HepG2 (cell line): ENCODE data around the gene ITSN2. TPM values are rescaled to one million over a fixed set of nuclear protein-coding genes. Genes with fewer than 3 reads are reported as not detected.

Experiments
- ATAC-seq: fragments of 200-7000 bp; cut with Tn5 transposase; 3 replicates; pipeline ENCODE4 v1.9.1; 2020; ENCODE audit warnings: mild to moderate bottlenecking, moderate library complexity
- BruUV-seq: library from RNA; stranded (reverse); fragments of 400-500 nt; replicated peaks from 2 replicates; lab custom pipeline; 2021; lab: Mats Ljungman, UMichigan
- CTCF ChIA-PET: fragments of 300-600 bp; formaldehyde crosslinking; extraction: SDS; loops from one replicate; lab custom pipeline; 2021; ENCODE audit warnings: low total read pairs, inconsistent platforms, low intra/inter-chr PET ratio; lab: Yijun Ruan, JAX
- POLR2A ChIA-PET: fragments of 350-600 bp; sonication (Branson Sonifier 250); formaldehyde crosslinking; loops from one replicate; lab custom pipeline; 2020; ENCODE audit warnings: antibody characterized with exemption, inconsistent platforms; lab: Yijun Ruan, JAX
- DNase-seq: peaks from one replicate; pipeline ENCODE4 v3.0.0-alpha.2; 2015; ENCODE audit warnings: low spot score
- FAIRE-seq: peaks from 3 replicates; lab custom pipeline; 2011; peaks lifted over from hg19 to GRCh38; lab: Jason Lieb, UNC
- H2AFZ ChIP-seq: one replicate; pipeline ENCODE4 v1.6.1; 2011; ENCODE audit warnings: low read length, inconsistent platforms
- H3K27ac ChIP-seq: fragments of 300-600 bp; 3 replicates; pipeline ENCODE4 v1.8.0; 2011; ENCODE audit warnings: mixed run types, mild to moderate bottlenecking, mixed read lengths, low read length, inconsistent platforms; ENCODE audit not compliant: insufficient read depth; ENCODE audit errors: extremely low read length
- H3K27me3 ChIP-seq, 2 experiments: fragments of 200-600 bp in 1 of 2; 2 replicates in 1 of 2; 3 replicates in 1 of 2; pipeline versions ENCODE4 v1.6.0 to v1.8.0; 2011; ENCODE audit warnings: low read length in 2 of 2, mild to moderate bottlenecking in 2 of 2, moderate library complexity in 2 of 2, inconsistent platforms in 1 of 2; ENCODE audit not compliant: insufficient read depth in 2 of 2, control insufficient read depth in 1 of 2
- H3K36me3 ChIP-seq, 2 experiments: fragments of 200-600 bp in 1 of 2; replicated peaks in 1 of 2; 2 replicates in 1 of 2; 3 replicates in 1 of 2; pipeline versions ENCODE4 v1.5.1 to v1.8.0; 2011; ENCODE audit warnings: low read length in 2 of 2, inconsistent platforms in 1 of 2; ENCODE audit not compliant: insufficient read depth in 2 of 2, control insufficient read depth in 1 of 2
- H3K4me1 ChIP-seq: 2 replicates; pipeline ENCODE4 v1.5.1; 2012; ENCODE audit warnings: low read length, inconsistent platforms; ENCODE audit not compliant: insufficient read depth
- H3K4me2 ChIP-seq: 2 replicates; pipeline ENCODE4 v1.6.0; 2011; ENCODE audit warnings: low read depth, low read length, inconsistent platforms
- H3K4me3 ChIP-seq, 3 experiments: fragments of 200-600 bp in 1 of 3; sonication (generic), shearing (Covaris generic) in 1 of 3; replicated peaks in 1 of 3; 2 replicates each; pipeline ENCODE4 v1.5.1; 2011 to 2016; ENCODE audit warnings: low read length in 3 of 3, inconsistent platforms in 2 of 3, low read depth in 2 of 3, mild to moderate bottlenecking in 2 of 3, control low read depth in 1 of 3, mixed read lengths in 1 of 3; ENCODE audit not compliant: insufficient read depth in 1 of 3
- H3K79me2 ChIP-seq: one replicate; pipeline ENCODE4 v1.6.1; 2011; ENCODE audit warnings: low read length, inconsistent platforms; ENCODE audit not compliant: insufficient read depth
- H3K9ac ChIP-seq: 2 replicates; pipeline ENCODE4 v1.6.0; 2011; ENCODE audit warnings: mild to moderate bottlenecking, low read depth, low read length, inconsistent platforms; ENCODE audit not compliant: insufficient read depth
- H3K9me3 ChIP-seq: 2 replicates; pipeline ENCODE4 v1.5.1; 2012; ENCODE audit warnings: mild to moderate bottlenecking, low read length
- H4K20me1 ChIP-seq: 2 replicates; pipeline ENCODE4 v1.6.0; 2011; ENCODE audit warnings: inconsistent platforms, mild to moderate bottlenecking, low read length, moderate library complexity; ENCODE audit not compliant: insufficient read depth
- KMT2A ChIP-seq: sonication (generic); formaldehyde crosslinking; IDR thresholded peaks from 2 replicates; pipeline ENCODE4 v1.4.0; 2020; ENCODE audit warnings: missing genetic modification reagents
- ZBTB38 ChIP-seq: sonication (generic); formaldehyde crosslinking; IDR thresholded peaks from 2 replicates; pipeline ENCODE4 v1.5.1; 2020; ENCODE audit warnings: mild to moderate bottlenecking, missing genetic modification reagents
- ZNF670 ChIP-seq: sonication (generic); formaldehyde crosslinking; IDR thresholded peaks from 2 replicates; pipeline ENCODE4 v1.8.0; 2022; ENCODE audit warnings: mild to moderate bottlenecking, missing genetic modification reagents, borderline replicate concordance
- ZNF816 ChIP-seq: sonication (generic); formaldehyde crosslinking; IDR thresholded peaks from 2 replicates; pipeline ENCODE4 v1.8.0; 2022; ENCODE audit warnings: missing genetic modification reagents, mild to moderate bottlenecking, borderline replicate concordance
- whole genome bisulfite sequencing: methylation state at CpG from one replicate; pipeline ENCODE4 v1.1.6; 2017; ENCODE audit warnings: low lambda C conversion rate; 5-methylcytosine and 5-hydroxymethylcytosine counted together
- in situ Hi-C: cut with HindIII; loops from 2 replicates; pipeline ENCODE4 v1.10.0; 2017; ENCODE audit warnings: low pct_unique_long_range_greater_than_20kb; ENCODE audit not compliant: extremely low pct_ligation_motif_present
- intact Hi-C: fragments of 100-400 bp; cut with micrococcal nuclease; formaldehyde crosslinking; loops from one replicate; pipeline ENCODE4 v1.10.0; 2022; ENCODE audit not compliant: unreplicated experiment
- polyA plus RNA-seq, 8 experiments: library from polyadenylated mRNA; depleted of rRNA in 3 of 8; stranded (reverse) in 7 of 8; unstranded in 1 of 8; fragments of >200 nt; fragmentation: Illumina TruSeq in 4 of 8; extraction: Trizol in 4 of 8; gene quantifications; 2 replicates each; pipeline versions ENCODE4 v1.2.1 to v1.2.3, GENCODE V29; 2011 to 2016; ENCODE audit warnings: low read depth in 4 of 8, missing spikeins in 1 of 8, mixed read lengths in 1 of 8; ENCODE audit not compliant: insufficient read depth in 1 of 8
- total RNA-seq, 5 experiments: library from RNA; depleted of rRNA; stranded (reverse); fragments of >200 nt; fragmentation: Illumina TruSeq; extraction: Trizol; gene quantifications; 2 replicates each; pipeline ENCODE4 v1.2.3, GENCODE V29; 2016; ENCODE audit warnings: low read depth in 1 of 5
- TF ChIP-seq, protein P1 (sequence below): sonication (generic); formaldehyde crosslinking; IDR thresholded peaks from 2 replicates; pipeline ENCODE4 v1.4.0; 2020; ENCODE audit warnings: mild to moderate bottlenecking, missing genetic modification reagents, borderline replicate concordance
- TF ChIP-seq, protein P2 (sequence below): sonication (generic); formaldehyde crosslinking; IDR thresholded peaks from 2 replicates; pipeline ENCODE4 v1.4.0; 2020; ENCODE audit warnings: missing genetic modification reagents
- TF ChIP-seq, protein P3 (sequence below): sonication (generic); formaldehyde crosslinking; IDR thresholded peaks from 2 replicates; pipeline ENCODE4 v1.8.0; 2022; ENCODE audit warnings: missing genetic modification reagents, low read depth, mild to moderate bottlenecking, borderline replicate concordance
- TF ChIP-seq, protein P4 (sequence below): sonication (generic); formaldehyde crosslinking; IDR thresholded peaks from 2 replicates; pipeline ENCODE4 v1.4.0; 2020; ENCODE audit warnings: missing genetic modification reagents, borderline replicate concordance

ITSN2 gene
- total and polyA plus RNA-seq, 2 of the 13 experiments (the other 11 are each of a cell fraction or from before 2014, with no cell fraction given): 26.0 to 26.6 TPM

DNA sequence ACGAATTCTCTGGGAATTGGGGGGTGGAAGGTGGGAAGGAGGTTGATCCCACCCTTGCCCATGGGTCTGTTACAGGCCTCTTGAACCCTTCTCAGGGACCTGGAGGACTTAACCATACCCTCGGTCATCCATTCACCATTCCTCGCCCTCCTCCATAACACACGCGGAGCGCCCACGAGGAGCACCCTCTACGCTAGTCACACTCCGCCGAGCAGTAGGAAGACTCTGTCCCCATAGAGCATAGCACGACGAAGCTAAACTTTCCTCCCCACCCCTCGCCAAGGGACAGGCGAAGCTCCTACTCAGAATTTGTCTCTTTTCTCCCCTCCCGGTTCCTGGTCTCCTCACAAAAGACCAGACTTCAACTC is 611 bp upstream of the ITSN2 start:
- Histone ChIP-seq H3K4me3 (peak overlapping the region; percentile 92 to 95 (median 93); a peak in 5 of 6 replicates), H3K36me3 (no peaks in the 10 kb centered on the region), H3K9me3 (no peaks in the 10 kb centered on the region), H3K27ac (peak overlapping the region; percentile 67), H2AFZ (peak overlapping the region; percentile 74), H3K9ac (peak overlapping the region; percentile 90; the same call in 1 of the 2 replicates), H3K79me2 (peaks cover 26% of the 10 kb centered on the region), H3K27me3 (no peaks in the 10 kb centered on the region; a peak in 1 of 5 replicates), H3K4me1 (peaks cover 41% of the 10 kb centered on the region), H4K20me1 (no peaks in the 10 kb centered on the region), H3K4me2 (peak overlapping the region; percentile 79)
- ChIA-PET POLR2A (interaction anchor here (0.9 to 1.8 kb wide), 12 partner anchors 11 to 435 kb away, joined by 3 to 10 read pairs (median 4); partner anchors contain the start of genes ATAD2B, CENPO and PTRHD1), CTCF (no interaction called here)
- no peak for DNase-seq
- no TSS peak for BruUV-seq
- FAIRE-seq: no peak
- WGBS: 98% methylated on average over 15 of the region's 15 CpGs
- intact Hi-C loops (loop anchor here (1.0 kb wide), 1 partner anchor 137 kb away; no protein-coding TSS in a partner anchor), in situ Hi-C loops (no loop called here)
- ATAC-seq: no peak; the same call in 2 of the 3 replicates
- TF ChIP-seq, protein P1, sequence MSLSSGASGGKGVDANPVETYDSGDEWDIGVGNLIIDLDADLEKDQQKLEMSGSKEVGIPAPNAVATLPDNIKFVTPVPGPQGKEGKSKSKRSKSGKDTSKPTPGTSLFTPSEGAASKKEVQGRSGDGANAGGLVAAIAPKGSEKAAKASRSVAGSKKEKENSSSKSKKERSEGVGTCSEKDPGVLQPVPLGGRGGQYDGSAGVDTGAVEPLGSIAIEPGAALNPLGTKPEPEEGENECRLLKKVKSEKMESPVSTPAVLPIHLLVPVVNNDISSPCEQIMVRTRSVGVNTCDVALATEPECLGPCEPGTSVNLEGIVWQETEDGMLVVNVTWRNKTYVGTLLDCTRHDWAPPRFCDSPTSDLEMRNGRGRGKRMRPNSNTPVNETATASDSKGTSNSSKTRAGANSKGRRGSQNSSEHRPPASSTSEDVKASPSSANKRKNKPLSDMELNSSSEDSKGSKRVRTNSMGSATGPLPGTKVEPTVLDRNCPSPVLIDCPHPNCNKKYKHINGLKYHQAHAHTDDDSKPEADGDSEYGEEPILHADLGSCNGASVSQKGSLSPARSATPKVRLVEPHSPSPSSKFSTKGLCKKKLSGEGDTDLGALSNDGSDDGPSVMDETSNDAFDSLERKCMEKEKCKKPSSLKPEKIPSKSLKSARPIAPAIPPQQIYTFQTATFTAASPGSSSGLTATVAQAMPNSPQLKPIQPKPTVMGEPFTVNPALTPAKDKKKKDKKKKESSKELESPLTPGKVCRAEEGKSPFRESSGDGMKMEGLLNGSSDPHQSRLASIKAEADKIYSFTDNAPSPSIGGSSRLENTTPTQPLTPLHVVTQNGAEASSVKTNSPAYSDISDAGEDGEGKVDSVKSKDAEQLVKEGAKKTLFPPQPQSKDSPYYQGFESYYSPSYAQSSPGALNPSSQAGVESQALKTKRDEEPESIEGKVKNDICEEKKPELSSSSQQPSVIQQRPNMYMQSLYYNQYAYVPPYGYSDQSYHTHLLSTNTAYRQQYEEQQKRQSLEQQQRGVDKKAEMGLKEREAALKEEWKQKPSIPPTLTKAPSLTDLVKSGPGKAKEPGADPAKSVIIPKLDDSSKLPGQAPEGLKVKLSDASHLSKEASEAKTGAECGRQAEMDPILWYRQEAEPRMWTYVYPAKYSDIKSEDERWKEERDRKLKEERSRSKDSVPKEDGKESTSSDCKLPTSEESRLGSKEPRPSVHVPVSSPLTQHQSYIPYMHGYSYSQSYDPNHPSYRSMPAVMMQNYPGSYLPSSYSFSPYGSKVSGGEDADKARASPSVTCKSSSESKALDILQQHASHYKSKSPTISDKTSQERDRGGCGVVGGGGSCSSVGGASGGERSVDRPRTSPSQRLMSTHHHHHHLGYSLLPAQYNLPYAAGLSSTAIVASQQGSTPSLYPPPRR: no peak
- TF ChIP-seq, protein P2, sequence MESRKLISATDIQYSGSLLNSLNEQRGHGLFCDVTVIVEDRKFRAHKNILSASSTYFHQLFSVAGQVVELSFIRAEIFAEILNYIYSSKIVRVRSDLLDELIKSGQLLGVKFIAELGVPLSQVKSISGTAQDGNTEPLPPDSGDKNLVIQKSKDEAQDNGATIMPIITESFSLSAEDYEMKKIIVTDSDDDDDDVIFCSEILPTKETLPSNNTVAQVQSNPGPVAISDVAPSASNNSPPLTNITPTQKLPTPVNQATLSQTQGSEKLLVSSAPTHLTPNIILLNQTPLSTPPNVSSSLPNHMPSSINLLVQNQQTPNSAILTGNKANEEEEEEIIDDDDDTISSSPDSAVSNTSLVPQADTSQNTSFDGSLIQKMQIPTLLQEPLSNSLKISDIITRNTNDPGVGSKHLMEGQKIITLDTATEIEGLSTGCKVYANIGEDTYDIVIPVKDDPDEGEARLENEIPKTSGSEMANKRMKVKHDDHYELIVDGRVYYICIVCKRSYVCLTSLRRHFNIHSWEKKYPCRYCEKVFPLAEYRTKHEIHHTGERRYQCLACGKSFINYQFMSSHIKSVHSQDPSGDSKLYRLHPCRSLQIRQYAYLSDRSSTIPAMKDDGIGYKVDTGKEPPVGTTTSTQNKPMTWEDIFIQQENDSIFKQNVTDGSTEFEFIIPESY (CRISPR knock-in tag): peak; percentile 71; the same call in 1 of the 2 replicates
- TF ChIP-seq ZNF670 (0 out of 2 replicates have a peak, but pooled peaks have one; percentile 13), ZBTB38 (CRISPR knock-in tag) (peak; percentile 77), KMT2A (CRISPR knock-in tag) (no peak), ZNF816 (CRISPR knock-in tag) (0 out of 2 replicates have a peak, but pooled peaks have one; percentile 13)
- TF ChIP-seq, protein P3, sequence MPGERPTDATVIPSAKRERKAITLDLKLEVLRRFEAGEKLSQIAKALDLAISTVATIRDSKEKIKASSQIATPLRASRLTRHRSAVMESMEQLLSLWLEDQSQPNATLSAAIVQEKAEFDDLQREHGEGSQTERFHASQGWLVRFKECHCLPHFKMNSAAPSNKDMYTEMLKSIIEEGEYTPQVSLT (CRISPR knock-in tag): 0 out of 2 replicates have a peak, but pooled peaks have one; percentile 52
- TF ChIP-seq, protein P4, sequence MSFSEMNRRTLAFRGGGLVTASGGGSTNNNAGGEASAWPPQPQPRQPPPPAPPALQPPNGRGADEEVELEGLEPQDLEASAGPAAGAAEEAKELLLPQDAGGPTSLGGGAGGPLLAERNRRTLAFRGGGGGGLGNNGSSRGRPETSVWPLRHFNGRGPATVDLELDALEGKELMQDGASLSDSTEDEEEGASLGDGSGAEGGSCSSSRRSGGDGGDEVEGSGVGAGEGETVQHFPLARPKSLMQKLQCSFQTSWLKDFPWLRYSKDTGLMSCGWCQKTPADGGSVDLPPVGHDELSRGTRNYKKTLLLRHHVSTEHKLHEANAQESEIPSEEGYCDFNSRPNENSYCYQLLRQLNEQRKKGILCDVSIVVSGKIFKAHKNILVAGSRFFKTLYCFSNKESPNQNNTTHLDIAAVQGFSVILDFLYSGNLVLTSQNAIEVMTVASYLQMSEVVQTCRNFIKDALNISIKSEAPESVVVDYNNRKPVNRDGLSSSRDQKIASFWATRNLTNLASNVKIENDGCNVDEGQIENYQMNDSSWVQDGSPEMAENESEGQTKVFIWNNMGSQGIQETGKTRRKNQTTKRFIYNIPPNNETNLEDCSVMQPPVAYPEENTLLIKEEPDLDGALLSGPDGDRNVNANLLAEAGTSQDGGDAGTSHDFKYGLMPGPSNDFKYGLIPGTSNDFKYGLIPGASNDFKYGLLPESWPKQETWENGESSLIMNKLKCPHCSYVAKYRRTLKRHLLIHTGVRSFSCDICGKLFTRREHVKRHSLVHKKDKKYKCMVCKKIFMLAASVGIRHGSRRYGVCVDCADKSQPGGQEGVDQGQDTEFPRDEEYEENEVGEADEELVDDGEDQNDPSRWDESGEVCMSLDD: no peak
